Adrenal gland (tissue), 5 donors: ENCODE measurements around the gene DKC1.

Experiments used
- CTCF ChIP-seq, 6 experiments: fragments of 450-650 bp in 4 of 6; fragments of 200-600 bp in 2 of 6; sonication (generic) in 1 of 6; IDR thresholded peaks; 1 replicate in 5 of 6; 2 replicates in 1 of 6; pipeline versions ENCODE4 v1.5.1 to v1.8.0; 2016 to 2021; ENCODE audit warnings: antibody characterized with exemption in 6 of 6, mild to moderate bottlenecking in 2 of 6, moderate library complexity in 1 of 6
- POLR2A ChIP-seq, 2 donors: fragments of 450-650 bp; IDR thresholded peaks; one replicate each; pipeline ENCODE4 v1.6.1; 2017; ENCODE audit warnings: antibody characterized with exemption in 2 of 2, mild to moderate bottlenecking in 2 of 2, moderate library complexity in 1 of 2
- donor health status: DM: no; HTN: no; CAD: no.

- no peak for TF ChIP-seq CTCF (IDR thresholded peaks at IDR 0.05)
- no peak for TF ChIP-seq POLR2A (IDR thresholded peaks at IDR 0.05)
These were observed 43.0 kb downstream of the DKC1 start for GRCh38 chrX:154805696-154806091.
